HG02763 (cell line): ENCODE measurements around the gene ELL3.
A peak's percentile ranks its signal among the peaks of the same experiment; 100 is the strongest.
"Not testable (repeated sequence)": the region's sequence is repeated elsewhere in the genome, so short reads cannot be mapped to it uniquely, and the experiment has no call there.

Experiments
- ATAC-seq: cut with Tn5 transposase; IDR thresholded peaks from one replicate; pipeline ENCODE4 v1.9.1; 2021; ENCODE audit warnings: mild to moderate bottlenecking, moderate library complexity; ENCODE audit not compliant: unreplicated experiment

The ELL3 gene

GRCh38 chr15:43776718-43777266 is at the start of gene ELL3:
Gene ELL3 (minus strand): TSS chr15:43776966. CDS start chr15:43776901, 65 bp downstream.
- ATAC-seq, result peak; percentile 38

GRCh38 chr15:43826029-43826507 is 49.3 kb upstream of the ELL3 start:
- no peak for ATAC-seq

- ATAC-seq, result not testable (repeated sequence)
These were observed 48.5 kb upstream of the ELL3 start for GRCh38 chr15:43825305-43825704.

- ATAC-seq, result peak; percentile 81
These were observed 47.8 kb upstream of the ELL3 start, which contains the start of gene MFAP1 for GRCh38 chr15:43824302-43825246. Gene MFAP1 (minus strand): TSS chr15:43824690. CDS start chr15:43824569, 121 bp downstream.

GRCh38 chr15:43821505-43821904 is 44.7 kb upstream of the ELL3 start:
- no peak for ATAC-seq

- not testable (repeated sequence) for ATAC-seq
These were observed 38.3 kb upstream of the ELL3 start for GRCh38 chr15:43815064-43815463.

- ATAC-seq, result no peak
These were observed 32.4 kb upstream of the ELL3 start for GRCh38 chr15:43808960-43809678.

- ATAC-seq, result no peak
These were observed 31.7 kb upstream of the ELL3 start for GRCh38 chr15:43808435-43808950.

- not testable (repeated sequence) for ATAC-seq
These were observed 25.9 kb upstream of the ELL3 start for GRCh38 chr15:43802676-43803075.

- ATAC-seq, result peak; percentile 87
These were observed 23.7 kb upstream of the ELL3 start, which contains the start of gene HYPK for GRCh38 chr15:43800286-43801141. Gene HYPK (plus strand): TSS chr15:43800599. CDS start chr15:43800623, 24 bp downstream.

GRCh38 chr15:43799945-43800285 is 23.1 kb upstream of the ELL3 start, which contains the start of gene SERINC4:
Gene SERINC4 (minus strand): TSS chr15:43800220. CDS start chr15:43799986, 234 bp downstream.
- no peak for ATAC-seq

GRCh38 chr15:43799209-43799944 is 22.6 kb upstream of the ELL3 start:
- no peak for ATAC-seq

GRCh38 chr15:43796566-43796965 is 19.8 kb upstream of the ELL3 start:
- no peak for ATAC-seq

- no peak for ATAC-seq
These were observed 19.2 kb upstream of the ELL3 start for GRCh38 chr15:43795997-43796396.

GRCh38 chr15:43795197-43795596 is 18.4 kb upstream of the ELL3 start:
- ATAC-seq, result no peak

- ATAC-seq, result no peak
These were observed 17.7 kb upstream of the ELL3 start for GRCh38 chr15:43794269-43795037.

- ATAC-seq, result no peak
These were observed 16.9 kb upstream of the ELL3 start for GRCh38 chr15:43793647-43794046.

- no peak for ATAC-seq
These were observed 16.2 kb upstream of the ELL3 start for GRCh38 chr15:43792761-43793476.
